Ecto neural progenitor cell (in vitro differentiated cells): Measurements from ENCODE around the gene BRD2.
"Not testable (repeated sequence)": the region's sequence is repeated elsewhere in the genome, so short reads cannot be mapped to it uniquely, and the experiment has no call there.

Experiments used
- DNase-seq: peaks from one replicate; pipeline ENCODE4 v3.0.0-alpha.2; 2018; ENCODE audit warnings: low spot score

Gene BRD2

GRCh38 chr6:32968093-32968866 is at the start of gene BRD2:
Gene BRD2 (plus strand): TSS chr6:32968594. CDS start chr6:32972899, 4,305 bp downstream.
- DNase-seq, result peak; percentile 97

GRCh38 chr6:32920715-32921114 is 47.7 kb upstream of the BRD2 start:
- DNase-seq, result no peak

- DNase-seq, result no peak
These were observed 46.3 kb upstream of the BRD2 start for GRCh38 chr6:32922083-32922482.

GRCh38 chr6:32931211-32931610 is 37.2 kb upstream of the BRD2 start:
- no peak for DNase-seq

GRCh38 chr6:32932132-32932868 is 36.1 kb upstream of the BRD2 start:
- no peak for DNase-seq

GRCh38 chr6:32933661-32934085 is 34.7 kb upstream of the BRD2 start:
- peak; percentile 72 for DNase-seq

GRCh38 chr6:32935551-32936238 is 32.7 kb upstream of the BRD2 start:
- DNase-seq, result no peak

GRCh38 chr6:32936239-32937152 is 31.9 kb upstream of the BRD2 start:
- DNase-seq, result no peak

GRCh38 chr6:32937230-32937633 is 31.2 kb upstream of the BRD2 start:
- no peak for DNase-seq

GRCh38 chr6:32938494-32938893 is 29.9 kb upstream of the BRD2 start:
- DNase-seq, result no peak

- DNase-seq, result peak; percentile 63
These were observed 27.7 kb upstream of the BRD2 start, which contains the start of gene HLA-DMB for GRCh38 chr6:32940656-32941213. Gene HLA-DMB (minus strand): TSS chr6:32941028. CDS start chr6:32940807, 221 bp downstream.

- no peak for DNase-seq
These were observed 27.1 kb upstream of the BRD2 start for GRCh38 chr6:32941214-32941768.

- not testable (repeated sequence) for DNase-seq
These were observed 25.8 kb upstream of the BRD2 start for GRCh38 chr6:32942555-32943123.

GRCh38 chr6:32943864-32944649 is 24.3 kb upstream of the BRD2 start:
- no peak for DNase-seq

GRCh38 chr6:32945108-32945760 is 23.2 kb upstream of the BRD2 start:
- no peak for DNase-seq

GRCh38 chr6:32945953-32946352 is 22.4 kb upstream of the BRD2 start:
- DNase-seq, result no peak

- no peak for DNase-seq
These were observed 21.5 kb upstream of the BRD2 start for GRCh38 chr6:32946893-32947292.

GRCh38 chr6:32947552-32948465 is 20.6 kb upstream of the BRD2 start:
- no peak for DNase-seq
